Ovary (tissue), 3 donors: ENCODE data around the gene MCTP2.

Experiments
- POLR2A ChIP-seq: fragments of 450-650 bp; IDR thresholded peaks from one replicate; pipeline ENCODE4 v1.6.1; 2017; ENCODE audit warnings: antibody characterized with exemption, mild to moderate bottlenecking, moderate library complexity
- TF ChIP-seq, protein P1 (sequence below), 3 donors: fragments of 450-650 bp in 2 of 3; fragments of 200-600 bp in 1 of 3; IDR thresholded peaks; one replicate each; pipeline versions ENCODE4 v1.5.1 to v1.8.0; 2016 to 2022; ENCODE audit warnings: antibody characterized with exemption in 3 of 3, mild to moderate bottlenecking in 1 of 3
- donor health status: DM: no; HTN: no; CAD: no.

DNA sequence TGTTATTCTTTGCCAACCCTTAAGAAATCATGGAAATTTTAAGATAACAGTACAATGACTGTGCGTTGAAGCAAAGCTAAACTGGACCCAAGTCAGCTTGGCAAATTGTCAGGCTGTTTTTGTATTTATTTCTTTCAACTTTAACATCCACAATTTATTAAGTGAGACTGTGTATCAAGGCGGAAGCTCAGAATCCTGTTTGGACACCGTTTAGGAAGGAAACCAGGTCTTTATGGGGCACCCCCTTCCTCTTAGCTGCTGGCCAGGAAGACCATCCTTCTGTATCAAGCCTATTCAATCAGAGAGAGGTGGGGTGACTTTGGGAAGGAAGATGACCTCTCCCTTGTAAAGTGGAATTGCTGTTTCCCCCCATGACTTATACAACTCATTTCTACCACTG is 166.0 kb downstream of the MCTP2 start:
- TF ChIP-seq, protein P1, sequence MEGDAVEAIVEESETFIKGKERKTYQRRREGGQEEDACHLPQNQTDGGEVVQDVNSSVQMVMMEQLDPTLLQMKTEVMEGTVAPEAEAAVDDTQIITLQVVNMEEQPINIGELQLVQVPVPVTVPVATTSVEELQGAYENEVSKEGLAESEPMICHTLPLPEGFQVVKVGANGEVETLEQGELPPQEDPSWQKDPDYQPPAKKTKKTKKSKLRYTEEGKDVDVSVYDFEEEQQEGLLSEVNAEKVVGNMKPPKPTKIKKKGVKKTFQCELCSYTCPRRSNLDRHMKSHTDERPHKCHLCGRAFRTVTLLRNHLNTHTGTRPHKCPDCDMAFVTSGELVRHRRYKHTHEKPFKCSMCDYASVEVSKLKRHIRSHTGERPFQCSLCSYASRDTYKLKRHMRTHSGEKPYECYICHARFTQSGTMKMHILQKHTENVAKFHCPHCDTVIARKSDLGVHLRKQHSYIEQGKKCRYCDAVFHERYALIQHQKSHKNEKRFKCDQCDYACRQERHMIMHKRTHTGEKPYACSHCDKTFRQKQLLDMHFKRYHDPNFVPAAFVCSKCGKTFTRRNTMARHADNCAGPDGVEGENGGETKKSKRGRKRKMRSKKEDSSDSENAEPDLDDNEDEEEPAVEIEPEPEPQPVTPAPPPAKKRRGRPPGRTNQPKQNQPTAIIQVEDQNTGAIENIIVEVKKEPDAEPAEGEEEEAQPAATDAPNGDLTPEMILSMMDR (IDR thresholded peaks at IDR 0.05) = no peak
- TF ChIP-seq POLR2A = no peak
